ENCODE measurements around the gene CACFD1.

- no peak for TF ChIP-seq CTCF (IDR thresholded peaks at IDR 0.05 in 2 of 3, conservative IDR thresholded peaks at IDR 0.05 in 1 of 3; ENCODE audit: borderline replicate concordance in 1 of 3, insufficient read depth in 1 of 3, low read depth in 2 of 3, low read length in 2 of 3)
- no peak for TF ChIP-seq ZNF274 (IDR thresholded peaks at IDR 0.05; ENCODE audit: low read depth, low read length)
- TF ChIP-seq POLR2A (IDR thresholded peaks at IDR 0.05; ENCODE audit: borderline replicate concordance, extremely low read depth, insufficient read depth, insufficient read length) = no peak
- TF ChIP-seq POLR2AphosphoS5 (IDR thresholded peaks at IDR 0.05; ENCODE audit: low read depth, low read length) = no peak
- no peak for TF ChIP-seq EZH2 (IDR thresholded peaks at IDR 0.05)
- TF ChIP-seq MAX (IDR thresholded peaks at IDR 0.05) = no peak
- TF ChIP-seq EGR1 (IDR thresholded peaks at IDR 0.05; ENCODE audit: low read depth) = no peak
Observed at GRCh38 chr9:133473743-133474142, 14.0 kb downstream of the CACFD1 start.
